ENCODE results near the gene NMT1. TPM values are rescaled to one million over a fixed set of nuclear protein-coding genes. Genes with fewer than 3 reads are reported as not detected.

The NMT1 gene
- total RNA-seq, 4 donors from 2014 or later = 64.7 to 99.8 (median 80.6) TPM

- TF ChIP-seq CTCF (IDR thresholded peaks at IDR 0.05; ENCODE audit: low read depth) = no peak
Measured at GRCh38 chr17:45130681-45131615, 69.8 kb downstream of the NMT1 start.

- no peak for TF ChIP-seq CTCF (IDR thresholded peaks at IDR 0.05; ENCODE audit: low read depth)
Measured at GRCh38 chr17:45131616-45132319, 70.7 kb downstream of the NMT1 start.

DNA sequence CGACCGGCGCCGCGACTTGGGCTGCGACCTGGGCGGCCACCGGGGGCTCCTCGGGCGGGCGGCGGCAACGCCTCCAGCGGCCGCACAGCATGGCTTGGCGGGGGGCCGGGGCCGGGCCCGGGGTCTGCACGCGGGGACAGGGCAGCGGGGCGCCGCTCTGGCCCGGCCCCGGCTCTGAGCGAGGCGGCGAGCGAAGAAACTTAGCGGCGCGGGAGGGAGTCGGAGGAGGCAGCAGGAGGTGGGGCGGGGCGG, 71.1 kb downstream of the NMT1 start, which contains the start of gene PLCD3:
Gene PLCD3, minus strand, starts transcription at position 196 of the 252 bp plus-strand sequence. Its CDS starts 105 bp downstream, at position 91.
- TF ChIP-seq CTCF (IDR thresholded peaks at IDR 0.05; ENCODE audit: low read depth) = no peak

DNA sequence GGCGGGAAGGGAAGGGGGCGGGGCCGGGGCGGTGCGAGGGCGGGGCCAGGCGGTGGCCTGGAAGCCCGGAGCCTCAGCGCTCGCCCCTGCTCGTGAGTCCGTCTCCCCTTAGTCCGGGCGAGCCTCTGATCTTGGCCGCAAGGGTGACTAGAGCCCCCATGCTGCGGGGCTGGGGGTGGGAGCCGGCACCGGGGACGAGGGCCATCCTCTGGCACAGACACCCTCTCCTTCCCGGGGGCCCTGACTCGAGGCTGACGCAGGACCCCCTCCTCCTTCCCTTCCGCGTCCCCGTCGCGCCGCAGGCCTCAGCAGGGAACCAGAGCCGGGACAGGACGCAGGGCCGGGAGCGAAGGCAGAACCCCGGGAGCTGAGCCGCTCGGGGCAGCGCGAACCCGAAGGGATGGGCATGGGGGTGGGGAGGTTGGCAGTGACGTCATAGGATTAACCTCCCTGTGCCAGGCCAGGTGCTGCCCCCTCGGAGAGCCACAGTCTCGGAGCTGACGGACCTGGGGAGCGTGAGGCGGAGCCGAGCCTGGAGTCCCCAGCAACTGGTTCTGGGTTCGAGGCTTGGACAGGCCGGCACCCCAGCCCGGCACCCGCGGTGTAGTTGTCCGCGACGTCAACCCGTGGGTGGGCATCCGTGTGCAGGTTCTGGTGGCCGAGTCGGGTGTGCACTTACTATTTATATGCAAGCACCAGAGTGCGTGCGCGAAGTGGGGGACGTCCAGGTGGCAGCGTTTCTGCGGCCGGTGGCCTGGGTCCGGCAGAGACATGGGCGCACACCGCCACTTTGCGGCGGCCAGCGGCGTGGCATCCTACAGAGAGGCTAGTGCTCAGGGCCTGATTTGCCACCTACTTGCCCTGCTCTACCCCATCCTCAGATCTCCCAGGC, 71.7 kb downstream of the NMT1 start:
- TF ChIP-seq CTCF (IDR thresholded peaks at IDR 0.05; ENCODE audit: low read depth) = no peak

DNA sequence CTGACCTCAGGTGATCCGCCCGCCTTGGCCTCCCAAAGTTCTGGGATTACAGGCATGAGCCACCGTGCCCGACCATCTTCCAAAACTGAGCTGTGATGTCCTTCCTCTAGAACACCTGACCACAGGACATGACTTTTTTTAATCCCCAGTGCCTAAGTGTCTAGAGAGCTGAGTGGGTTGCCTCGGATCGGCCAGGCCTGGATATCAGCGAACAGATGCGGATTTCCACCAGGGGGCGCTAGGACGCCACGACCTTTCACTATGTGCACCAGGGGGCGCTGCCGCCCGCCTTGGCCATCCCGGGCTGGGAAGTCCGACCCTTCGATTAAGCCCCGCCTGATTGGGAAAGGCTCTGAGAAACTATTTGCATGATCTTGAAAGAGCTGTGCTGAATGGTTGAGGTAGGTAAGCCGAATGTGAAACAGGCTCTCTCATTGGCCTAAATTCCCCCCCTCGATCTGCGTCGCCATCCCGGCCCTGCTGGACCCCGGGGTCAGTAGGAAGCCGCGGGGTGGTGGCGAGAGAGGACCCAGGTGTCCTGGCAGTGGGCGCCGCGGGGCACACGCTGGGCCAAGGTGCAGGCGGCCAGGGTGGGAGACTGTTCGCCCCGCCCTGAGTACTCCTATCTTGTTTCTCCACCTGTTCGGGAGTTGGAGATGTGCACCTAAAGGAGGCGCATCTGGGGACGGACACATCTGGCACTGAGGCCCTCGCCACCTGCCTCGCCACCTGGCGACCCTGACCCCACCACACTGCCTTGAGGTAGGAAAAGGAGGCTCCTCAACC, 74.3 kb downstream of the NMT1 start, which contains the start of gene ACBD4:
Gene ACBD4, plus strand, starts transcription at position 496 of the 786 bp plus-strand sequence. CDS start 458 bp downstream, outside the sequence.
- TF ChIP-seq CTCF (IDR thresholded peaks at IDR 0.05; ENCODE audit: low read depth) = no peak

DNA sequence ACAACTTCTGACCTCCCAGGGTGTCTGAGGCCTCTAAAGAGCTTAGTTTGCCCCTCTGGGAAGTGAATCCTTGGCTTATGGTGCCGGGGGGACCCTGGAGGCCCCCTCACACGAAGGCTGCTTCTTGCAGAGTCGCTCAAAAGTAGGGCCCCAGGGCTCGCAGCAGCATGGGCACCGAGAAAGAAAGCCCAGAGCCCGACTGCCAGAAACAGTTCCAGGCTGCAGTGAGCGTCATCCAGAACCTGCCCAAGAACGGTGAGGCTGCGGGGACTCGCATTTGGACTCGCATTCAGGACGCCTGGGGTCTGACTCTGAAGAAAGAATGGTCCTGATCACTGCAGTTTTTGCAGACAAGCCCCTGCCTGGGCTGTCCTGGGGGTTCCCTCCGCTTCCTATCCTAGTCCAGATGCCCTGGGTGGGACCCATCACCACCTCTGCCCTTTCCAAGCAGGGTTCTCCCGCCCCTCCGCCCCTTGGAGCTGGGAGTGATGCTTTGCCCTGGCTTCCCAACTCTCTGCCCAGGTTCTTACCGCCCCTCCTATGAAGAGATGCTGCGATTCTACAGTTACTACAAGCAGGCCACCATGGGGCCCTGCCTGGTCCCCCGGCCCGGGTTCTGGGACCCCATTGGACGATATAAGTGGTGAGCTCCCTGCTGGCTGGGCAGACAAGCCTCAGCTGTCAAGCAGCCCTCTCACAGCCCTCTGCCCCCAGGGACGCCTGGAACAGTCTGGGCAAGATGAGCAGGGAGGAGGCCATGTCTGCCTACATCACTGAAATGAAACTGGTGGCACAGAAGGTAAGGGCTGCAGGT, 75.1 kb downstream of the NMT1 start:
- no peak for TF ChIP-seq CTCF (IDR thresholded peaks at IDR 0.05; ENCODE audit: low read depth)

All from subcutaneous adipose tissue (tissue), 4 donors.